ENCODE data around the gene MROH8. TPM values are rescaled to one million over a fixed set of nuclear protein-coding genes. Genes with fewer than 3 reads are reported as not detected.

The MROH8 gene
- total RNA-seq, 1 experiment from 2014 or later: 3.3 TPM

DNA sequence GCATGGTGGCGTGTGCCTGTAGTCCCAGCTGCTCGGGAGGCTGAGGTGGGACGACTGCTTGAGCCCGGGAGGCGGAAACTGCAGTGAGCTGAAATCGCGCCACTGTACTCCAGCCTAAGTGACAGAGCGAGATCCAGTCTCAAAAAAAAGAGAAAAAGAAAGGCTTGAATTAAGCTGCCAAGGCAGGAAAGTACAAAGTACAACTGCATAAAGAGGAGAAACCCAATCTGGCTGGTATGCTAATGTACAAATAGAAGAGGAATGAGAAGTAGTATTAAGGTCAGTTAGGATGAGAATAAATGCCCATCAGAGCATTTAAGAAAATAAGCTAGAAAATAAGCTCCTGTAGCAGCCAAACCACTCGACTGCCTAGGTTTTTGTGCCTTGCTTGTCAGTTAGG is 23.4 kb downstream of the MROH8 start:
- no peaks in the 10 kb centered on the region for H3K4me1 ChIP-seq (replicated peaks; ENCODE audit: insufficient read depth)

DNA sequence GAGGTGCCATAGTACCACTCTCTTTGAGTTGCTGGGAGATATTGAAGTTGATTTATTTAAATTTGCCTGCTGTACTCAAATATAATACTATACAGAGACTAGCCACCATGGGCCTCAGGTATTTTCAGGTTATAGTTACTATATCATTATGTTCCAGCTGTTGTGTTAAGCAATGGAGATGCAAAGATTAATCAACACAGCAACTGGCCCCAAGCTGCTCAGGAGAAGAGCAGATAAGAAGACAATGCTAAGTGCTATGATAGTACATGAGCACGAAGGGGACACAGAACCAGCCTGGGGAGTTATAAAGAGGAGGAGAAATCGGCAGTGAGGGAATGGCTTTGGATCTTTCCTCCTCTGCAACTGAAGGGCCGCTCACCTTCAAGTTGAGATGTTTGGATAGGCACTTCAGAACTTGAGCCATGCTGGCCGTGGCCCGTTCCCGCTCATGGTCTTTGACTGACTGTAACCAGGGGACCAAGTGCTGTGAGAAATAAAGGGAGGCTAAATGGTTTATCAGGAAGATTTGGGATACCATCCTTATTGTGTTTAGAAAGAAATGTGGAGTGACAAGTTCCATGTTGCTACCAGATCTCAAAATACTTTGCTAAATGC is 24.6 kb downstream of the MROH8 start:
- no peak for DNase-seq
- Histone ChIP-seq H3K36me3 (ENCODE audit: low read depth) (no peaks in the 10 kb centered on the region), H3K4me3 (no peak overlapping the region), H4K20me1 (ENCODE audit: insufficient read depth) (no peaks in the 10 kb centered on the region), H3F3A (ENCODE audit: insufficient read depth, low read depth) (no peaks in the 10 kb centered on the region), H2AFZ (no peak overlapping the region), H3K4me1 (replicated peaks; ENCODE audit: insufficient read depth) (no peaks in the 10 kb centered on the region), H3K4me2 (no peak overlapping the region), H3K9me3 (ENCODE audit: insufficient read depth, low read depth) (no peaks in the 10 kb centered on the region), H3K9me2 (ENCODE audit: insufficient read depth) (no peaks in the 10 kb centered on the region), H3K79me2 (ENCODE audit: low read depth) (no peaks in the 10 kb centered on the region), H3K27ac (no peak overlapping the region), H3K27me3 (ENCODE audit: insufficient read depth, low read depth) (no peaks in the 10 kb centered on the region)
- POLR2A ChIA-PET (ENCODE audit: unreplicated experiment): interaction anchor here (0.6 kb wide), 1 partner anchor 14 kb away, joined by 6 read pairs; no protein-coding TSS in a partner anchor
- intact Hi-C loops (cut with micrococcal nuclease; ENCODE audit: unreplicated experiment): no loop called here
- TF ChIP-seq, protein P1, sequence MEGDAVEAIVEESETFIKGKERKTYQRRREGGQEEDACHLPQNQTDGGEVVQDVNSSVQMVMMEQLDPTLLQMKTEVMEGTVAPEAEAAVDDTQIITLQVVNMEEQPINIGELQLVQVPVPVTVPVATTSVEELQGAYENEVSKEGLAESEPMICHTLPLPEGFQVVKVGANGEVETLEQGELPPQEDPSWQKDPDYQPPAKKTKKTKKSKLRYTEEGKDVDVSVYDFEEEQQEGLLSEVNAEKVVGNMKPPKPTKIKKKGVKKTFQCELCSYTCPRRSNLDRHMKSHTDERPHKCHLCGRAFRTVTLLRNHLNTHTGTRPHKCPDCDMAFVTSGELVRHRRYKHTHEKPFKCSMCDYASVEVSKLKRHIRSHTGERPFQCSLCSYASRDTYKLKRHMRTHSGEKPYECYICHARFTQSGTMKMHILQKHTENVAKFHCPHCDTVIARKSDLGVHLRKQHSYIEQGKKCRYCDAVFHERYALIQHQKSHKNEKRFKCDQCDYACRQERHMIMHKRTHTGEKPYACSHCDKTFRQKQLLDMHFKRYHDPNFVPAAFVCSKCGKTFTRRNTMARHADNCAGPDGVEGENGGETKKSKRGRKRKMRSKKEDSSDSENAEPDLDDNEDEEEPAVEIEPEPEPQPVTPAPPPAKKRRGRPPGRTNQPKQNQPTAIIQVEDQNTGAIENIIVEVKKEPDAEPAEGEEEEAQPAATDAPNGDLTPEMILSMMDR (conservative IDR thresholded peaks at IDR 0.05): no peak
- TF ChIP-seq EZH2 (IDR thresholded peaks at IDR 0.05; ENCODE audit: low read depth): no peak
- CTCF ChIA-PET: no interaction called here
- no TSS peak for BruUV-seq (replicated peaks)

More for the DNA sequence above, 23.4 kb downstream of the MROH8 start:
- Histone ChIP-seq H3K27ac (no peak overlapping the region), H3F3A (ENCODE audit: insufficient read depth, low read depth) (no peaks in the 10 kb centered on the region), H3K79me2 (ENCODE audit: low read depth) (no peaks in the 10 kb centered on the region), H3K27me3 (ENCODE audit: insufficient read depth, low read depth) (no peaks in the 10 kb centered on the region), H3K9me2 (ENCODE audit: insufficient read depth) (no peaks in the 10 kb centered on the region), H2AFZ (no peak overlapping the region), H3K9me3 (ENCODE audit: insufficient read depth, low read depth) (no peaks in the 10 kb centered on the region), H3K4me2 (no peak overlapping the region), H4K20me1 (ENCODE audit: insufficient read depth) (no peaks in the 10 kb centered on the region), H3K36me3 (ENCODE audit: low read depth) (no peaks in the 10 kb centered on the region), H3K4me3 (no peak overlapping the region)
- ChIA-PET CTCF (no interaction called here), POLR2A (ENCODE audit: unreplicated experiment) (interaction anchor here (0.5 to 0.7 kb wide), 2 partner anchors 27 to 475 kb away, joined by 4 to 15 read pairs; no protein-coding TSS in a partner anchor)
- no peak for TF ChIP-seq EZH2 (IDR thresholded peaks at IDR 0.05; ENCODE audit: low read depth)
- TF ChIP-seq, protein P1 (conservative IDR thresholded peaks at IDR 0.05): no peak
- BruUV-seq (replicated peaks): no TSS peak
- DNase-seq: no peak
- intact Hi-C loops (cut with micrococcal nuclease; ENCODE audit: unreplicated experiment): no loop called here

DNA sequence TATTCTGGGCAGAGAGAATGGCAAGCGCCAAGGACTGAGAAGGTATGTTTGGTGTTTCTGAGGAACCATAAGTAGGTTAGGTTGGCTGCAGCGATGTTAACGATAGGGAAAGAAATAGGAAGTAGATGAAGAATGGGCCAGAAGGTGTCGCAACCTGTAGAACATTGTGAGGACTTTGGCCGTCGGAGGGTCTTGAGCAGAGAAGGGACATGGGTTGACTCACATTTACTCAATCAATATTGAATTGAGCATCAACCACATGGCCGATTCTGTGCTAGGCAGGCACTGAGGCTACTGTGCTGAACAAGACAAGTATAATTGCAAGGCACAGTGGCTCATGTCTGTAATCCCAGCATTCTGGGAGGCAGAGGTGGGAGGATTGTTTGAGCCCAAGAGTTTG is 27.1 kb downstream of the MROH8 start:
- ChIA-PET CTCF (no interaction called here), POLR2A (ENCODE audit: unreplicated experiment) (no interaction called here)
- Histone ChIP-seq H3K27me3 (ENCODE audit: insufficient read depth, low read depth) (no peaks in the 10 kb centered on the region), H2AFZ (no peak overlapping the region), H3K9me3 (ENCODE audit: insufficient read depth, low read depth) (no peaks in the 10 kb centered on the region), H3K4me1 (replicated peaks; ENCODE audit: insufficient read depth) (no peaks in the 10 kb centered on the region), H3K27ac (no peak overlapping the region), H4K20me1 (ENCODE audit: insufficient read depth) (no peaks in the 10 kb centered on the region), H3K36me3 (ENCODE audit: low read depth) (no peaks in the 10 kb centered on the region), H3K9me2 (ENCODE audit: insufficient read depth) (no peaks in the 10 kb centered on the region), H3F3A (ENCODE audit: insufficient read depth, low read depth) (no peaks in the 10 kb centered on the region), H3K4me2 (no peak overlapping the region), H3K79me2 (ENCODE audit: low read depth) (no peaks in the 10 kb centered on the region), H3K4me3 (no peak overlapping the region)
- BruUV-seq (replicated peaks): no TSS peak
- DNase-seq: no peak
- intact Hi-C loops (cut with micrococcal nuclease; ENCODE audit: unreplicated experiment): no loop called here
- TF ChIP-seq, protein P1 (conservative IDR thresholded peaks at IDR 0.05): no peak
- no peak for TF ChIP-seq EZH2 (IDR thresholded peaks at IDR 0.05; ENCODE audit: low read depth)
